ENCODE data around the gene PRSS57. TPM values are rescaled to one million over a fixed set of nuclear protein-coding genes. Genes with fewer than 3 reads are reported as not detected.
A peak's percentile ranks its signal among the peaks of the same experiment; 100 is the strongest.

The PRSS57 gene
- total and polyA plus RNA-seq, 2 of the 13 experiments (the other 11 are each of a cell fraction or from before 2014, with no cell fraction given), result 0.12 TPM; not detected in 1

- 0 out of 2 replicates have a peak, but pooled peaks have one; percentile 50 for TF ChIP-seq ZNF776 (CRISPR knock-in tag; IDR thresholded peaks at IDR 0.05)
- TF ChIP-seq ZNF446 (CRISPR knock-in tag; IDR thresholded peaks at IDR 0.05), result no peak
- no peak for TF ChIP-seq TFAP4 (IDR thresholded peaks at IDR 0.05; ENCODE audit: borderline replicate concordance, low read depth)
- no peak for TF ChIP-seq TARDBP (CRISPR knock-in tag; IDR thresholded peaks at IDR 0.05)
- peak; percentile 55 for TF ChIP-seq POLR2AphosphoS5 (IDR thresholded peaks at IDR 0.05; ENCODE audit: low read depth, low read length)
- TF ChIP-seq ZNF616 (CRISPR knock-in tag; IDR thresholded peaks at IDR 0.05; ENCODE audit: low read depth), result no peak
- no peak; the same call in 1 of the 2 replicates for TF ChIP-seq ZSCAN21 (CRISPR knock-in tag; IDR thresholded peaks at IDR 0.05; ENCODE audit: borderline replicate concordance)
- TF ChIP-seq ZNF10 (CRISPR knock-in tag; IDR thresholded peaks at IDR 0.05; ENCODE audit: borderline replicate concordance, low read depth), result peak; percentile 100
- no peak for TF ChIP-seq NR1H2 (CRISPR knock-in tag; IDR thresholded peaks at IDR 0.05; ENCODE audit: borderline replicate concordance, low read depth)
- peak; percentile 47; the same call in 1 of the 2 replicates for TF ChIP-seq PHF8 (CRISPR knock-in tag; IDR thresholded peaks at IDR 0.05)
- peak; percentile 39; the same call in 1 of the 2 replicates for TF ChIP-seq HNF1B (CRISPR knock-in tag; IDR thresholded peaks at IDR 0.05)
- no peak for TF ChIP-seq NR2F6 (IDR thresholded peaks at IDR 0.05)
- no peak for TF ChIP-seq NR2F6 (CRISPR knock-in tag; IDR thresholded peaks at IDR 0.05)
- TF ChIP-seq HMGA1 (CRISPR knock-in tag; conservative IDR thresholded peaks at IDR 0.05), result no peak
- no peak; the same call in 1 of the 2 replicates for TF ChIP-seq KAT7 (CRISPR knock-in tag; IDR thresholded peaks at IDR 0.05; ENCODE audit: borderline replicate concordance)
- TF ChIP-seq ZFP36L2 (CRISPR knock-in tag; IDR thresholded peaks at IDR 0.05), result no peak
- no peak for TF ChIP-seq RORA (CRISPR knock-in tag; IDR thresholded peaks at IDR 0.05)
- no peak for TF ChIP-seq SNAI1 (CRISPR knock-in tag; IDR thresholded peaks at IDR 0.05; ENCODE audit: borderline replicate concordance)
- peak; percentile 47; the same call in 1 of the 2 replicates for TF ChIP-seq ATF2 (CRISPR knock-in tag; IDR thresholded peaks at IDR 0.05)
- no peak for TF ChIP-seq RARG (CRISPR knock-in tag; IDR thresholded peaks at IDR 0.05; ENCODE audit: low read depth)
- 0 out of 2 replicates have a peak, but pooled peaks have one; percentile 33 for TF ChIP-seq MEF2D (CRISPR knock-in tag; IDR thresholded peaks at IDR 0.05)
- TF ChIP-seq PHF21A (CRISPR knock-in tag; IDR thresholded peaks at IDR 0.05), result no peak
- TF ChIP-seq ZBTB33 (CRISPR knock-in tag; IDR thresholded peaks at IDR 0.05), result peak; percentile 70; the same call in 1 of the 2 replicates
- no peak for TF ChIP-seq ZNF766 (CRISPR knock-in tag; IDR thresholded peaks at IDR 0.05; ENCODE audit: borderline replicate concordance)
- peak; percentile 17; the same call in 1 of the 2 replicates for TF ChIP-seq ZNF777 (CRISPR knock-in tag; IDR thresholded peaks at IDR 0.05)
- no peak for TF ChIP-seq ZNF670 (CRISPR knock-in tag; IDR thresholded peaks at IDR 0.05; ENCODE audit: borderline replicate concordance)
Observed at GRCh38 chr19:662962-663681, 32.1 kb downstream of the PRSS57 start, which contains the start of gene RNF126 (continued).

Data from HepG2 (cell line).